GM12878 (cell line): ENCODE measurements around the gene DIS3L2. TPM values are rescaled to one million over a fixed set of nuclear protein-coding genes. Genes with fewer than 3 reads are reported as not detected.

Source experiments
- ATAC-seq: fragments of 200-7000 bp; cut with Tn5 transposase; 3 replicates; pipeline ENCODE4 v1.9.1; 2020; ENCODE audit warnings: mild to moderate bottlenecking, moderate library complexity
- BruUV-seq: library from RNA; stranded (reverse); fragments of 400-500 nt; replicated peaks from 2 replicates; lab custom pipeline; 2021; lab: Mats Ljungman, UMichigan
- CTCF ChIA-PET: fragments of 300-600 bp; sonication (Branson Sonifier 250); formaldehyde crosslinking; extraction: SDS; loops from one replicate; lab custom pipeline; 2021; ENCODE audit warnings: inconsistent platforms; lab: Yijun Ruan, JAX
- POLR2A ChIA-PET: fragments of 350-600 bp; formaldehyde crosslinking; extraction: SDS; loops from one replicate; lab custom pipeline; 2021; ENCODE audit warnings: inconsistent platforms; lab: Charles Lee
- RAD21 ChIA-PET: fragments of 300-600 bp; sonication (Branson Sonifier 250); formaldehyde crosslinking; loops from one replicate; lab custom pipeline; 2023; ENCODE audit warnings: antibody characterized with exemption; ENCODE audit not compliant: unreplicated experiment; lab: Charles Lee
- SMC1A ChIA-PET: fragments of 300-600 bp; sonication (Branson Sonifier 250); formaldehyde crosslinking; loops from one replicate; lab custom pipeline; 2023; ENCODE audit not compliant: unreplicated experiment, uncharacterized antibody; lab: Charles Lee
- DNase-seq: peaks from one replicate; pipeline ENCODE4 v3.0.0-alpha.2; 2011; ENCODE audit warnings: low read depth, low spot score
- FAIRE-seq: peaks from 3 replicates; lab custom pipeline; 2011; peaks lifted over from hg19 to GRCh38; lab: Jason Lieb, UNC
- H2AFZ ChIP-seq: 2 replicates; pipeline ENCODE4 v1.6.0; 2011; ENCODE audit warnings: low read depth, low read length, control low read depth; ENCODE audit not compliant: control insufficient read depth
- H3K27ac ChIP-seq: 2 replicates; pipeline ENCODE4 v1.5.1; 2011; ENCODE audit warnings: control low read depth; ENCODE audit not compliant: control insufficient read depth, insufficient read depth
- H3K27me3 ChIP-seq, 2 experiments: replicated peaks in 1 of 2; 2 replicates each; pipeline versions ENCODE4 v1.6.0 to v1.6.1; 2011; ENCODE audit warnings: low read length in 1 of 2; ENCODE audit not compliant: control insufficient read depth in 2 of 2, insufficient read depth in 2 of 2
- H3K36me3 ChIP-seq, 2 experiments: 2 replicates each; pipeline ENCODE4 v1.5.1; 2011; ENCODE audit warnings: low read length in 1 of 2; ENCODE audit not compliant: control insufficient read depth in 2 of 2, insufficient read depth in 2 of 2
- H3K4me1 ChIP-seq: 2 replicates; pipeline ENCODE4 v1.6.1; 2011; ENCODE audit warnings: mild to moderate bottlenecking, low read length, moderate library complexity, mixed read lengths; ENCODE audit not compliant: control insufficient read depth, insufficient read depth
- H3K4me2 ChIP-seq: 2 replicates; pipeline ENCODE4 v1.6.0; 2011; ENCODE audit warnings: control low read depth; ENCODE audit not compliant: control insufficient read depth, insufficient read depth
- H3K4me3 ChIP-seq: fragments of 200-600 bp; sonication (generic); 2 replicates; pipeline ENCODE4 v1.5.1; 2016
- H3K79me2 ChIP-seq: 2 replicates; pipeline ENCODE4 v1.6.0; 2011; ENCODE audit warnings: low read length; ENCODE audit not compliant: control insufficient read depth, insufficient read depth
- H3K9ac ChIP-seq: 2 replicates; pipeline ENCODE4 v1.8.0; 2011; ENCODE audit warnings: low read length, control low read depth, mixed read lengths; ENCODE audit not compliant: control insufficient read depth, insufficient read depth
- H3K9me3 ChIP-seq: replicated peaks from 3 replicates; pipeline ENCODE4 v1.5.1; 2011; ENCODE audit warnings: mild to moderate bottlenecking, low read length; ENCODE audit not compliant: control insufficient read depth, insufficient read depth
- H4K20me1 ChIP-seq: 2 replicates; pipeline ENCODE4 v1.6.0; 2011; ENCODE audit not compliant: control insufficient read depth, insufficient read depth
- ATF7 ChIP-seq: fragments of 450-650 bp; IDR thresholded peaks from 2 replicates; pipeline ENCODE4 v1.6.1; 2016; ENCODE audit warnings: low read depth, mild to moderate bottlenecking
- BHLHE40 ChIP-seq, 2 experiments: fragments of 450-650 bp in 1 of 2; IDR thresholded peaks; 2 replicates each; pipeline ENCODE4 v1.6.1; 2011 to 2017; ENCODE audit warnings: low read depth in 2 of 2, borderline replicate concordance in 1 of 2, improper control_type of control experiment in 1 of 2, low read length in 1 of 2, mild to moderate bottlenecking in 1 of 2
- CBX3 ChIP-seq: fragments of 200-600 bp; sonication (generic); IDR thresholded peaks from 2 replicates; pipeline ENCODE4 v1.6.1; 2016; ENCODE audit warnings: low read depth, borderline replicate concordance
- CEBPB ChIP-seq, 2 experiments: fragments of 150-350 bp in 1 of 2; IDR thresholded peaks; 2 replicates each; pipeline ENCODE4 v1.6.1; 2012 to 2014; ENCODE audit warnings: low read depth in 2 of 2, low read length in 2 of 2, borderline replicate concordance in 1 of 2, inconsistent platforms in 1 of 2
- DPF2 ChIP-seq: fragments of 450-650 bp; IDR thresholded peaks from 2 replicates; pipeline ENCODE4 v1.6.1; 2017; ENCODE audit warnings: mild to moderate bottlenecking
- E2F4 ChIP-seq: IDR thresholded peaks from 2 replicates; pipeline ENCODE4 v1.6.1; 2012; ENCODE audit warnings: low read depth, low read length, improper control_type of control experiment
- IKZF2 ChIP-seq, 2 experiments: fragments of 450-650 bp; IDR thresholded peaks; 2 replicates each; pipeline ENCODE4 v1.6.1; 2017; ENCODE audit warnings: mild to moderate bottlenecking in 2 of 2, moderate library complexity in 2 of 2
- MEF2A ChIP-seq: IDR thresholded peaks from 2 replicates; pipeline ENCODE4 v1.6.1; 2011; ENCODE audit warnings: low read depth, mild to moderate bottlenecking, low read length, moderate library complexity; ENCODE audit not compliant: insufficient read depth
- RELB ChIP-seq: fragments of 450-650 bp; IDR thresholded peaks from 2 replicates; pipeline ENCODE4 v1.6.1; 2017; ENCODE audit warnings: low read depth, mild to moderate bottlenecking, moderate library complexity
- SIN3A ChIP-seq: IDR thresholded peaks from 2 replicates; pipeline ENCODE4 v1.6.1; 2012; ENCODE audit warnings: low read depth, low read length, improper control_type of control experiment
- STAT3 ChIP-seq: IDR thresholded peaks from 2 replicates; pipeline ENCODE4 v1.6.1; 2011; ENCODE audit warnings: low read depth, low read length, improper control_type of control experiment
- TCF3 ChIP-seq: IDR thresholded peaks from 2 replicates; pipeline ENCODE4 v1.6.1; 2012; ENCODE audit warnings: low read depth, mild to moderate bottlenecking, low read length, borderline replicate concordance; ENCODE audit not compliant: insufficient read depth
- YBX1 ChIP-seq: fragments of 450-650 bp; IDR thresholded peaks from 2 replicates; pipeline ENCODE4 v1.6.1; 2016; ENCODE audit warnings: antibody characterized with exemption
- WGBS: methylation state at CpG from one replicate; pipeline ENCODE4 v1.1.6; 2016; ENCODE audit warnings: low lambda C conversion rate; ENCODE audit not compliant: insufficient replicate concordance, insufficient coverage; ENCODE audit errors: missing lambda C conversion rate; 5-methylcytosine and 5-hydroxymethylcytosine counted together
- in situ Hi-C: fragments of 300-500 bp; cut with MboI; formaldehyde crosslinking; loops from 9 replicates; pipeline ENCODE4 v1.14.3; 2018; ENCODE audit warnings: mixed read lengths
- intact Hi-C: fragments of 100-400 bp; cut with micrococcal nuclease; formaldehyde crosslinking; loops from one replicate; pipeline ENCODE4 v1.14.2; 2022; ENCODE audit not compliant: unreplicated experiment
- polyA plus RNA-seq, 11 experiments: library from polyadenylated mRNA; depleted of rRNA in 4 of 11; unstranded in 6 of 11; stranded (reverse) in 5 of 11; fragments of >200 nt; fragmentation: Nextera tagmentation in 4 of 11; fragmentation: Illumina TruSeq in 1 of 11; extraction: Ambion mirVana in 4 of 11; extraction: Trizol in 1 of 11; gene quantifications; 1 replicate in 1 of 11; 2 replicates in 10 of 11; pipeline versions ENCODE4 v1.2.1 to v1.2.3, GENCODE V29; 2011 to 2016; ENCODE audit warnings: inconsistent platforms in 2 of 11, missing spikeins in 2 of 11, low read depth in 1 of 11
- total RNA-seq, 4 experiments: library from RNA; depleted of rRNA in 3 of 4; stranded (reverse); fragments of >200 nt in 3 of 4; fragmentation: Illumina TruSeq in 1 of 4; extraction: Trizol in 1 of 4; gene quantifications; 2 replicates each; pipeline versions ENCODE4 v1.2.1 to v1.2.3, GENCODE V29; 2013 to 2021
- TF ChIP-seq, protein P1 (sequence below): IDR thresholded peaks from 2 replicates; pipeline ENCODE4 v1.6.1; 2011; ENCODE audit warnings: borderline replicate concordance, low read depth, mild to moderate bottlenecking, moderate library complexity, low read length; ENCODE audit not compliant: insufficient read depth, poor library complexity, severe bottlenecking

The DIS3L2 gene
- total and polyA plus RNA-seq, 10 of the 15 experiments (the other 5 are each of a cell fraction or from before 2014, with no cell fraction given): 3.5 to 27.1 (median 16.0) TPM

DNA sequence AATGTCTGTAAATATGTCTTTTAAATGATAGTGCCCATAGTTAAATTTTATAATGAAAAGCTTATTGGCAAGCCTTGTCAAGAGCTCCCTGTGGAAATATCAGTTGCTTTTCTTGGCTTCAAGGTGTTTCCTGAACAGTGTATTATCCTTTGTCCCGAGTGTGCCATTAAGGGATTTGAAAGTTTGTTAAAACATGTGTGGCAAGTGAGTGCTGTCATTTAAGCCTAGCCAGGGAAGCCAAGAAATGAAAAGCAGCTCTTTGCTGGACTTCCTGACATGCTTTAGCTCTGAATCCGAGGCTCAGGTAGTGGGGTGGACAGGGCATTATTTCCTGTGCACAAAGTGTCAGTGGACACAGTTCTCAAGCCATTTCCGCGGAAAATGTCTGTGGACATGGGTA lies 111.5 kb downstream of the DIS3L2 start:
- H3K4me3 ChIP-seq: no peak overlapping the region
- no peaks in the 10 kb centered on the region for H4K20me1 ChIP-seq
- no peak overlapping the region for H3K9ac ChIP-seq
- ATAC-seq (no peak), FAIRE-seq (no peak), DNase-seq (no peak)
- H3K27me3 ChIP-seq: no peaks in the 10 kb centered on the region
- no peaks in the 10 kb centered on the region for H3K9me3 ChIP-seq
- ChIA-PET SMC1A (interaction anchor here (1.0 kb wide), 1 partner anchor 53 kb away, joined by 3 read pairs; no protein-coding TSS in a partner anchor), POLR2A (no interaction called here), RAD21 (no interaction called here), CTCF (interaction anchor here (0.6 to 1.0 kb wide), 3 partner anchors 12 to 158 kb away, joined by 3 to 5 read pairs (median 3); no protein-coding TSS in a partner anchor)
- intact Hi-C loops (no loop called here), in situ Hi-C loops (no loop called here)
- 62% methylated on average over 4 of the region's 4 CpGs for WGBS
- no peak for TF ChIP-seq DPF2
- no peak for TF ChIP-seq MEF2A
- BruUV-seq: no TSS peak
- H3K79me2 ChIP-seq: no peaks in the 10 kb centered on the region
- H3K4me1 ChIP-seq: 0 out of 2 replicates have a peak, but pooled peaks cover 4% of the 10 kb centered on the region
- H3K4me2 ChIP-seq: no peak overlapping the region
- H2AFZ ChIP-seq: no peak overlapping the region
- H3K36me3 ChIP-seq: no peaks in the 10 kb centered on the region
- no peak overlapping the region for H3K27ac ChIP-seq

DNA sequence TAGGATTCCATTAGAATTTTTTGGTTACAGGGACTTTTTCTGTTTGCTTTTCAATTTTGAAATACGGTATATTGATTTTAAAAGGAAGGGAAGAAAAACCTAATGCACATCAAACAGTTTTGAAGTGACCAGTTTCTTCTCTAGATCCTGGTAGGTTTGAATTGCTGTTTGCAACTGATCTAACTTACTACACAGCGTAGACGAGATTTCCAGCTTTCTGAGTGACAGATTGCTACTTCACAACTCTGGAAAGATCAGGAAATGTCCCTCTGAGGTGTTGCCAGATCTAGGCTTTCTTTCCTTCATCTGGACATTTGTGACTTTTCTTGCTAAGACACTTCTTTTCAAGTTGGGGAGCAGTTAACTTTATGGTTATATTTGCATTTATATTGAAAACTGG lies 112.2 kb downstream of the DIS3L2 start:
- H3K79me2 ChIP-seq: no peaks in the 10 kb centered on the region
- CTCF ChIA-PET: no interaction called here
- TF ChIP-seq, protein P1, sequence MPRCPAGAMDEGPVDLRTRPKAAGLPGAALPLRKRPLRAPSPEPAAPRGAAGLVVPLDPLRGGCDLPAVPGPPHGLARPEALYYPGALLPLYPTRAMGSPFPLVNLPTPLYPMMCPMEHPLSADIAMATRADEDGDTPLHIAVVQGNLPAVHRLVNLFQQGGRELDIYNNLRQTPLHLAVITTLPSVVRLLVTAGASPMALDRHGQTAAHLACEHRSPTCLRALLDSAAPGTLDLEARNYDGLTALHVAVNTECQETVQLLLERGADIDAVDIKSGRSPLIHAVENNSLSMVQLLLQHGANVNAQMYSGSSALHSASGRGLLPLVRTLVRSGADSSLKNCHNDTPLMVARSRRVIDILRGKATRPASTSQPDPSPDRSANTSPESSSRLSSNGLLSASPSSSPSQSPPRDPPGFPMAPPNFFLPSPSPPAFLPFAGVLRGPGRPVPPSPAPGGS: no peak
- TF ChIP-seq SIN3A (no peak), RELB (no peak), ATF7 (no peak), BHLHE40 (IDR thresholded peaks at IDR 0.05; ENCODE audit: borderline replicate concordance in 1 of 2, low read depth in 2 of 2, low read length in 1 of 2) (no peak), TCF3 (no peak), IKZF2 (IDR thresholded peaks at IDR 0.05) (no peak), CEBPB (IDR thresholded peaks at IDR 0.05; ENCODE audit: borderline replicate concordance in 1 of 2, low read depth in 2 of 2, low read length in 2 of 2) (no peak), STAT3 (no peak), CBX3 (no peak), E2F4 (no peak), YBX1 (no peak)

More for the DNA sequence above, 112.2 kb downstream of the DIS3L2 start:
- H3K4me3 ChIP-seq: no peak overlapping the region
- in situ Hi-C loops: no loop called here
- H3K9me3 ChIP-seq: no peaks in the 10 kb centered on the region
- WGBS: 100% methylated on average over 3 of the region's 3 CpGs
- no peak overlapping the region for H3K27ac ChIP-seq
- no TSS peak for BruUV-seq
- no peaks in the 10 kb centered on the region for H3K36me3 ChIP-seq
- no peak overlapping the region for H3K4me2 ChIP-seq
- no peak overlapping the region for H3K9ac ChIP-seq
- ATAC-seq: no peak
- FAIRE-seq: no peak
- no peaks in the 10 kb centered on the region for H4K20me1 ChIP-seq
- intact Hi-C loops: no loop called here
- H3K4me1 ChIP-seq: 0 out of 2 replicates have a peak, but pooled peaks cover 4% of the 10 kb centered on the region
- H3K27me3 ChIP-seq: no peaks in the 10 kb centered on the region
- no peak overlapping the region for H2AFZ ChIP-seq
- POLR2A ChIA-PET: no interaction called here
- RAD21 ChIA-PET: no interaction called here
- SMC1A ChIA-PET: no interaction called here
- DNase-seq: no peak
